BLaER1 treated with 17β-estradiol and CSF1 and Interleukin-3, amounts not matched to agents 10 nM and 100 nM (cell line): Measurements from ENCODE around the gene POLR3K.
A peak's percentile ranks its signal among the peaks of the same experiment; 100 is the strongest.

Source experiments
- H3K27ac ChIP-seq, 11 experiments: shearing (Covaris generic); formaldehyde crosslinking; 2 replicates each; pipeline ENCODE4 v1.8.1; 2022
- H3K27me3 ChIP-seq, 11 experiments: shearing (Covaris generic); formaldehyde crosslinking; 2 replicates each; pipeline ENCODE4 v1.8.1; 2022
- H3K36me3 ChIP-seq, 11 experiments: shearing (Covaris generic); formaldehyde crosslinking; 2 replicates each; pipeline ENCODE4 v1.8.1; 2022
- H3K4me1 ChIP-seq, 10 experiments: shearing (Covaris generic); formaldehyde crosslinking; 2 replicates each; pipeline ENCODE4 v1.8.1; 2022
- H3K4me2 ChIP-seq, 11 experiments: shearing (Covaris generic); formaldehyde crosslinking; 2 replicates each; pipeline ENCODE4 v1.8.1; 2022
- H3K4me3 ChIP-seq, 10 experiments: shearing (Covaris generic); formaldehyde crosslinking; 2 replicates each; pipeline ENCODE4 v1.8.1; 2022
- H3K9ac ChIP-seq, 11 experiments: shearing (Covaris generic); formaldehyde crosslinking; 2 replicates each; pipeline ENCODE4 v1.8.1; 2022
- H3K9me3 ChIP-seq, 11 experiments: shearing (Covaris generic); formaldehyde crosslinking; replicated peaks in 1 of 11; 2 replicates each; pipeline ENCODE4 v1.8.1; 2022
- H4K20me1 ChIP-seq, 11 experiments: shearing (Covaris generic); formaldehyde crosslinking; 2 replicates each; pipeline ENCODE4 v1.8.1; 2022
- Cebpa-rat ChIP-seq, 11 experiments: shearing (Covaris generic); IDR thresholded peaks; 2 replicates each; pipeline ENCODE4 v1.8.1; 2022

The POLR3K gene

DNA sequence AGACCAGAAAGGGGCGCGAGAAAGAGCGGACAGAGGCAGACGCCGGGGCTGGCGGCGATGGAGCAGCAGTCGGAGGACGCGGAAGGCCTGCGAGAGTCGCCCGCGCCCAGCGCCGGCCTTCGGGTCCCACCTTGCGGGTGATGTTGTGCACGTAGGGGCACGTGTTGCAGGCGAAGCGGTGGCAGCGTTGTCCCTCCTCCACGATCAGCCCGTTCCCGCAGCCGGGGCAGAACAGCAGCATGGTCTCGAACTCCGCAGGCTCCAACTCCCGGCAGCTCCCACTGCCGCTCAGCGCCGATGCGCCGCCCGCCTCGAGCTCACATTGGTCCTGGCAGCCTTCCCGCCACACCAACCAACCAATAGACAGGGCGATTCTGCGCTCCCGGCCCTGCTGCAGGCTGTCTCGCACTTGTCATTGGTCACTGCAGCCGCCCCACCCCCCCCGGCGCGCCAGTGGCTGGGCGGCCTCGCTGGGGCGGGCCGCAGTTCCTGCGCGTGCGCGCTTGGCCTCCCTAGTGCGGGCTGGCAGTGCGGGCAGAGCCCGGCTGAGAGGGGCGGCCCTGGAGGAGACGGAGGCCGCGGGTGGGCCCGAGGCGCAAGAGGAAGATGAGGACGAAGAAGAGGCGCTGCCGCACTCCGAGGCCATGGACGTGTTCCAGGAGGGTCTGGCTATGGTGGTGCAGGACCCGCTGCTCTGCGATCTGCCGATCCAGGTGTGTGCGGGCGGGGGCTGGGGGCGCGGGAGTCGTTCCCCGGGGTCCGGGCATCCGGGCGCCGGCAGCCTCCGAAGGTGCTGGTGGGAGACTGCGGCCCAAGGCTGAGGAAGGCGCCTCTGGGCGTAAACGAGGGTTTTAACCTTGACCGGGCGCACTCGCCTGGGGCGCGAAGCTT lies at the start of gene POLR3K, which contains the start of gene SNRNP25:
Gene POLR3K (minus strand): TSS at position 263 of the 891 bp plus-strand sequence. CDS start 22 bp downstream, at position 241.
Gene SNRNP25 (plus strand): TSS at position 483 of the 891 bp plus-strand sequence. CDS start 189 bp downstream, at position 672.
- H3K4me3 ChIP-seq: peak within 1 kb of the TSS; percentile 69 to 93 (median 78)
- no peaks in the 10 kb centered on the region for H3K9me3 ChIP-seq
- peaks cover 0 to 80% (median 56%) of the 10 kb centered on the region in 11 experiments; a peak in 18 of 22 replicates for H4K20me1 ChIP-seq
- peaks cover 35 to 51% (median 43%) of the 10 kb centered on the region in 10 experiments for H3K4me1 ChIP-seq
- peaks cover 38 to 72% (median 68%) of the 10 kb centered on the region in 11 experiments for H3K36me3 ChIP-seq
- peak within 1 kb of the TSS; percentile 82 to 91 (median 85) for H3K9ac ChIP-seq
- H3K27ac ChIP-seq: peak within 1 kb of the TSS in 10 of 11 experiments; percentile 60 to 88 (median 84); a peak in 21 of 22 replicates
- no peak for TF ChIP-seq Cebpa-rat (IDR thresholded peaks at IDR 0.05)
- H3K4me2 ChIP-seq: peak within 1 kb of the TSS; percentile 79 to 98 (median 94)
- H3K27me3 ChIP-seq: no peaks in the 10 kb centered on the region

DNA sequence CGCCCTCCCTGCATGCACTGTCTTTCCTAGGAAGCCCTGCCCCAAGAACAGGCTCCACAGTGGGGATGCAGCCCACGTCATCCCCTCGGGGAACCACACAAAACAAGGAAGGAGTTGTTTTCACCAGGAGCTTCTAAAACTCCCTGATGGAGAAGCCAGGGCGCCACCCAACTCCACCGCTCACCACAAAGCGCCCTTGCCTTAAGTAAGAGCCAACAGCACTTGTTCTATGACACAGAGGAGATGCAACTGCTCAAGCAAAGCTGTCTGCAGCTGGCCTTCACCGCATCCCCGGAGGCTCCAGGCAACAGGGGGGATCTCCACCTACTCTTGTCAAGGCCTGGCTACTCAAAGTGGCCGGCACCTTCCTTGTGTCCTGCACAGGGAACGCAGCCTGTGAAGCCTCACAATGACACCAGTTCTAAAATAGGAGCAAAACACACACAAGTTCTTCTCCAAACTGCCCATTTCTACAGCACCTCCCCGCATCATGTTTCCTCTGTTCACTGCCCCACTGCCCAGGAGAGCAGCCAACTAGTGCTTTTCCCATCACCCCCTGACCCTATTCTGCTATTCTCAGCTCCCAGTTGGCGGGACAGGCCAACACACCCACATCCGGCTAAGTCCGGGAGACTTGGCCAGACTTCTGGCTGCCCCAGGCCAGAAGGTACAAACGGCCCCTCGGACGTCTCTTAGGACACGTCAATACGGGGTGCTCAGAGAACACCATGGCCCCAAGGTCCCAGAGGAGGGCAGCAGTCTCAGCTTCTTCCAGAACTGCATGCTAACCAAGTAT lies 48.9 kb upstream of the POLR3K start:
- no peaks in the 10 kb centered on the region for H3K9me3 ChIP-seq
- no peak overlapping the region for H3K4me3 ChIP-seq
- H4K20me1 ChIP-seq: peaks cover 3 to 69% (median 29%) of the 10 kb centered on the region in 11 experiments; a peak in 19 of 22 replicates
- peaks cover 2 to 21% (median 7%) of the 10 kb centered on the region in 10 experiments; a peak in 16 of 20 replicates for H3K4me1 ChIP-seq
- no peak overlapping the region for H3K4me2 ChIP-seq
- H3K27me3 ChIP-seq: no peaks in the 10 kb centered on the region
- TF ChIP-seq Cebpa-rat (IDR thresholded peaks at IDR 0.05): no peak
- H3K36me3 ChIP-seq: peaks cover 57 to 93% (median 80%) of the 10 kb centered on the region in 11 experiments
- no peak overlapping the region for H3K27ac ChIP-seq
- H3K9ac ChIP-seq: peak overlapping the region in 1 of 11 experiments; percentile 10; a peak in 1 of 22 replicates

DNA sequence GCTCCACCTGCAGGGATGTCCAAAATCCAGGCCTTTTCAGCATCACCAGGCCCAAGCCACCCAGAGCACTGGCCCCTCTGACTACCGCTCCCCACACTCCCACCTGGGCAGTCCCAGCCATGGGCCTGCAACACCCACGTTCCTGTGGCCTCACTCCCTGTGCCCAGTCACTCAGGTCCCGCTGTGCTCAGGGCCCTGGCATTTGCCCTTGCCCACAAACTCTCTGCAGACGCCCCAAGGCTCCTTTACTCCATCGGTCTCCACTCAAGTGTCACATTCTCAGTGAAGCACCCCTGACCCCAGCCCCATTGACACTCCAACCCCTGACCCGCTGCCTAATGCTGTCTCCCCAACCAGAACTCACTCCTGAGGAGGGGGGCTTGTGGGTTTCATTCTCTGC lies 48.2 kb upstream of the POLR3K start:
- peaks cover 54 to 89% (median 77%) of the 10 kb centered on the region in 11 experiments for H3K36me3 ChIP-seq
- H3K27me3 ChIP-seq: no peaks in the 10 kb centered on the region
- peaks cover 5 to 24% (median 8%) of the 10 kb centered on the region in 10 experiments; a peak in 16 of 20 replicates for H3K4me1 ChIP-seq
- no peaks in the 10 kb centered on the region for H3K9me3 ChIP-seq
- H3K27ac ChIP-seq: no peak overlapping the region
- no peak for TF ChIP-seq Cebpa-rat (IDR thresholded peaks at IDR 0.05)
- H3K9ac ChIP-seq: no peak overlapping the region
- H3K4me2 ChIP-seq: no peak overlapping the region
- no peak overlapping the region for H3K4me3 ChIP-seq
- H4K20me1 ChIP-seq: peaks cover under 1 to 71% (median 28%) of the 10 kb centered on the region in 11 experiments; a peak in 19 of 22 replicates

DNA sequence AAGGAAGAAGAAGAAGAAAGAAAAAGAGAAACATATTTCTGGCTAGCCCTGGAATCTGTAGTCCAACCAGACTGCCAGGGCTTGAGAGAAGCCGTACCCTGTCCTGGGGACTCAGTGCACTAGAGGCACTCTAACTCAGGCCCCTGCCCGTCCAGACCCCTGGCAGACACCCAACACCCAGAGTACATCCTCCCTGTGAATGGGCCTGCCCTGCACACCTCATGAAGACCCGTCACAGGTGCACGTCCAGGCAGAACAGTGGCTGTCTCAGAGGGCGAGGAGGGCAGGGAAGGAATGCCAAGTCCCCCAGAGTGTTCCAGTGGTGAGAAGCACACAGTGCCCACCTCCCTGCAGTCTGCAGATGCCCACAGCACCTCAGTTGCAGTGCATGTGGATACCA lies 47.6 kb upstream of the POLR3K start:
- no peak overlapping the region for H3K27ac ChIP-seq
- H3K36me3 ChIP-seq: peaks cover 50 to 88% (median 76%) of the 10 kb centered on the region in 11 experiments
- peaks cover 5 to 28% (median 8%) of the 10 kb centered on the region in 10 experiments; a peak in 16 of 20 replicates for H3K4me1 ChIP-seq
- TF ChIP-seq Cebpa-rat (IDR thresholded peaks at IDR 0.05): no peak
- H4K20me1 ChIP-seq: peaks cover 0 to 71% (median 30%) of the 10 kb centered on the region in 11 experiments; a peak in 19 of 22 replicates
- H3K9me3 ChIP-seq: no peaks in the 10 kb centered on the region
- no peaks in the 10 kb centered on the region for H3K27me3 ChIP-seq
- H3K4me3 ChIP-seq: no peak overlapping the region
- peak overlapping the region in 1 of 11 experiments; percentile 2; a peak in 1 of 22 replicates for H3K9ac ChIP-seq
- no peak overlapping the region for H3K4me2 ChIP-seq

DNA sequence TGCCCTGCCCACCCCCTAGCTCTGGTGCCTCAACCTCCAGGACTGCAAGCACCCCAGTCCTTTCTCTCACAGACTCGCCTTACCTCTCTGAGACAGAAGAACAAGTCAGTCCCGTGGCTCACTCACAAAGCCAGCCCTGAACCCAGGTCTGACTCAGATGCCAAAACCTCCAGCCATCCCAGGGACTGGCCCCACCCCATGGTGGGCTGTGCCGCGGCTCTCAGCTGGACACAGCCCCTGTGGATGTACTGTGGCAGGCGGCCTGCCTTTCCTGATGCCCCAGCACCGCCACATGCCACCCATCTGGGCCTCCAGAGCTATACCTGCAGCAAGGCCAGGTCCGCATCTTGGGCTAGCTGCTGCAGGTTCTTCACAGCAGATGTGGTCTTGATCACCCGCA lies 44.4 kb upstream of the POLR3K start:
- 0 out of 22 replicates have a peak overlapping the region, but pooled peaks of 1 of the 11 experiments have one; percentile 14 for H3K27ac ChIP-seq
- H3K36me3 ChIP-seq: peaks cover 39 to 81% (median 63%) of the 10 kb centered on the region in 11 experiments
- no peak overlapping the region for H3K4me3 ChIP-seq
- no peak overlapping the region for H3K9ac ChIP-seq
- no peak overlapping the region for H3K4me2 ChIP-seq
- H3K4me1 ChIP-seq: peaks cover 5 to 31% (median 8%) of the 10 kb centered on the region in 10 experiments; a peak in 16 of 20 replicates
- no peak for TF ChIP-seq Cebpa-rat (IDR thresholded peaks at IDR 0.05)
- H3K27me3 ChIP-seq: no peaks in the 10 kb centered on the region
- no peaks in the 10 kb centered on the region for H3K9me3 ChIP-seq
- H4K20me1 ChIP-seq: peaks cover 0 to 74% (median 29%) of the 10 kb centered on the region in 11 experiments; a peak in 18 of 22 replicates

DNA sequence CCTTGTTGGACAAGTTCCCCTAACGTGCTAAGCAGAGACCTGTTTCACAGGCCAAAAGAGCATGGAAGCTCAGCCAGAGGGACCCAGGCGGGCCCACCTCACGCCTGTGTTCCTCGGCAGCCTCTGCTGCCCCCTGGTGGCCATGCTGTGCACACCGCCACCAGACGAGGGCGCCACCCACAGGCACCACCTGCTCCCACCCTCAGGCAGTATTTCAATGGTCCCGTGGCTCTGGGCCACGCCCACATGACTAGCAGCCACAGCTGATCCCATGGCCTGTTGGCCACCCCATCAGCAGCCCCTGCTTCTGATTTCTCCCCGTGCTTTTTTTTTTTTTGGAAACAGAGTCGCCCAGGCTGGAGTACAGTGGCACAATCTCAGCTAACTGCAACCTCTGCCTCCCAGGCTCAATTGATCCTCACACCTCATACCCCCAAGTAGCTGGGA lies 43.5 kb upstream of the POLR3K start:
- no peak overlapping the region for H3K4me3 ChIP-seq
- H3K9ac ChIP-seq: peak overlapping the region in 1 of 11 experiments; percentile 44; a peak in 1 of 22 replicates
- H3K36me3 ChIP-seq: peaks cover 42 to 81% (median 62%) of the 10 kb centered on the region in 11 experiments
- no peaks in the 10 kb centered on the region for H3K9me3 ChIP-seq
- H3K27me3 ChIP-seq: no peaks in the 10 kb centered on the region
- TF ChIP-seq Cebpa-rat (IDR thresholded peaks at IDR 0.05): no peak
- H3K4me1 ChIP-seq: peaks cover 5 to 31% (median 8%) of the 10 kb centered on the region in 10 experiments; a peak in 16 of 20 replicates
- no peak overlapping the region for H3K27ac ChIP-seq
- peak overlapping the region in 1 of 11 experiments; percentile 35; a peak in 1 of 22 replicates for H3K4me2 ChIP-seq
- H4K20me1 ChIP-seq: peaks cover 0 to 74% (median 32%) of the 10 kb centered on the region in 11 experiments; a peak in 18 of 22 replicates

DNA sequence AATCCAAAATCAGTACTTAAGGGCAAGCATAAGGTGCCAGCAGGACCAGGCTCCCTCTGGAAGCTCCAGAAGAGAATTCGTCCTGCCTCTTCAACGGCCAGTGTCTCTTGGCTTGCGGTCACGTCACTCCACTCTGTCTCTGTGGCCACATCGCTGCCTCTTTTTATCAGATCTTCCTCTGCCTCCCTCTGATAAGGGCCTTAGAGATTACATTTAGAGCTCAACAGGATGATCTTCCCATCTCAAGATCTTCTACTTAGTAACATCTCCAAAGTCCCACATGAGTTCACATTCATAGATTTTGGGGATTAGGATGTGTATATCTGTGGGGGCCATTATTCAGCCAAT lies 41.5 kb upstream of the POLR3K start:
- Histone ChIP-seq H3K9ac (no peak overlapping the region; a peak in 1 of 22 replicates), H3K4me3 (no peak overlapping the region), H3K36me3 (peaks cover 55 to 85% (median 72%) of the 10 kb centered on the region in 11 experiments), H3K4me1 (peaks cover 5 to 32% (median 9%) of the 10 kb centered on the region in 10 experiments; a peak in 16 of 20 replicates), H4K20me1 (peaks cover 0 to 74% (median 35%) of the 10 kb centered on the region in 11 experiments; a peak in 18 of 22 replicates), H3K9me3 (no peaks in the 10 kb centered on the region), H3K27ac (no peak overlapping the region), H3K4me2 (no peak overlapping the region), H3K27me3 (no peaks in the 10 kb centered on the region)
- TF ChIP-seq Cebpa-rat (IDR thresholded peaks at IDR 0.05): no peak
